Large intestine (tissue), 3 donors: ENCODE results near the gene IL5RA. TPM values are rescaled to one million over a fixed set of nuclear protein-coding genes. Genes with fewer than 3 reads are reported as not detected.

Experiments
- DNase-seq, 2 donors: peaks; one replicate each; pipeline versions ENCODE4 v3.0.0 to v3.0.0-alpha.2; 2013
- H3K27ac ChIP-seq: one replicate; pipeline ENCODE4 v1.5.1; 2013; ENCODE audit warnings: low read length
- H3K27me3 ChIP-seq: 2 replicates; pipeline ENCODE4 v1.6.1; 2013; ENCODE audit warnings: low read length; ENCODE audit not compliant: control insufficient read depth, insufficient read depth
- H3K36me3 ChIP-seq: 2 replicates; pipeline ENCODE4 v1.6.1; 2013; ENCODE audit warnings: low read length; ENCODE audit not compliant: control insufficient read depth, insufficient read depth
- H3K4me1 ChIP-seq: one replicate; pipeline ENCODE4 v1.6.1; 2013; ENCODE audit warnings: low read length; ENCODE audit not compliant: control insufficient read depth, insufficient read depth
- H3K4me3 ChIP-seq: one replicate; pipeline ENCODE4 v1.5.1; 2013; ENCODE audit warnings: low read length
- H3K9me3 ChIP-seq: one replicate; pipeline ENCODE4 v1.6.1; 2013; ENCODE audit warnings: mild to moderate bottlenecking, low read depth, low read length, moderate library complexity; ENCODE audit not compliant: control insufficient read depth
- WGBS: methylation state at CpG from one replicate; pipeline ENCODE4 v1.1.5; 2013; ENCODE audit warnings: low lambda C conversion rate; ENCODE audit not compliant: insufficient coverage; 5-methylcytosine and 5-hydroxymethylcytosine counted together
- polyA plus RNA-seq: library from polyadenylated mRNA; unstranded; fragments of 120-200 nt; gene quantifications from one replicate; pipeline ENCODE4 v1.2.1, GENCODE V29; 2013

The IL5RA gene
- polyA plus RNA-seq, 1 donor, result 0.28 TPM

DNA sequence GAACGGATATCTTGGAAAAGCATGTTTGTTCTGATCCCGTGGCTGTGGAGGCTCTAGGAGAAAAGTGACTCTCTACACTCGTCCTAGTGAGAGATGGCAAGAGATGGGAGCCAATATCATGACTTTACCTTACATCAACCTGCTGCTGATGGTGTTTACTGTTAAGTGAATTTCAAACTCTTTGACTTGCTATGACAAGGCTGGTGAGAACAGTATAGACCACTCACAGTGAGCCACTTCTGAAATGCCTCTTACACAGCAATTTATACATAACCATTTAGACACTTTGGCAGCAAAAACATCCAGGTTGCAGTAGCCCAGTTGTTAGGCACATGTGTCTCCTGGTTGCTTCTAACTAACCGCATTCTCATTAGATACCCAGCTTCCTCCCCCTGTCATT, 43.3 kb downstream of the IL5RA start:
- WGBS, result no CpG with 5 or more reads among the region's 4 CpGs
- Histone ChIP-seq H3K36me3 (no peaks in the 10 kb centered on the region), H3K4me3 (no peak overlapping the region), H3K27me3 (no peaks in the 10 kb centered on the region), H3K27ac (no peak overlapping the region), H3K4me1 (no peaks in the 10 kb centered on the region), H3K9me3 (no peaks in the 10 kb centered on the region)
- no peak for DNase-seq

GRCh38 chr3:3066378-3066777, 43.8 kb downstream of the IL5RA start:
- Histone ChIP-seq H3K27ac (no peak overlapping the region), H3K27me3 (no peaks in the 10 kb centered on the region), H3K4me1 (no peaks in the 10 kb centered on the region), H3K4me3 (no peak overlapping the region), H3K9me3 (no peaks in the 10 kb centered on the region), H3K36me3 (no peaks in the 10 kb centered on the region)
- DNase-seq, result no peak
- no CpG with 5 or more reads among the region's 2 CpGs for WGBS

- no peaks in the 10 kb centered on the region for H3K9me3 ChIP-seq
- DNase-seq, result no peak
- 71% methylated on average over 2 of the region's 2 CpGs for WGBS
Measured at GRCh38 chr3:3065876-3066275, 44.3 kb downstream of the IL5RA start.

DNA sequence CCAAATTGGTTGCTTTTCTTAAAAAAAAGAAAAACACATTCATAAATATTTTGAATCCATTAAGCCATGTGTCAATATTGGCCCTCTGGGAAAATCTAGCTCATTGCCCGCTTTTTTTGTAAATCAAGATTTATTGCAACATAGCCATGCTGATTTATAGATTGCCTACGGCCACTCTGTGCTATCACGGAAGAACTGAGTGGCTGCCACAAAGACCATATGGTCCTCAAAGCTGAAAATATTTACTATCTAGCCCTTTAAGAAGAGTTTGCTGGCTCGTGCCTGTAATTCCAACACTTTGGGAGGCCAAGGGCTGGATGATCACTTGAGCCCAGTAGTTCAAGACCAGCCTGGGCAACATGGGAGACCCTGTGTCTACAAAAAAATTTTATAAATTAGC, 45.9 kb downstream of the IL5RA start:
- no peaks in the 10 kb centered on the region for H3K36me3 ChIP-seq
- no CpG with 5 or more reads among the region's 4 CpGs for WGBS
- H3K27ac ChIP-seq, result no peak overlapping the region
- H3K4me1 ChIP-seq, result no peaks in the 10 kb centered on the region
- DNase-seq, result no peak
- no peaks in the 10 kb centered on the region for H3K9me3 ChIP-seq
- H3K27me3 ChIP-seq, result no peaks in the 10 kb centered on the region
- H3K4me3 ChIP-seq, result no peak overlapping the region

More at GRCh38 chr3:3065876-3066275, 44.3 kb downstream of the IL5RA start:
- H3K4me3 ChIP-seq, result no peak overlapping the region
- no peaks in the 10 kb centered on the region for H3K27me3 ChIP-seq
- H3K27ac ChIP-seq, result no peak overlapping the region
- no peaks in the 10 kb centered on the region for H3K4me1 ChIP-seq
- H3K36me3 ChIP-seq, result no peaks in the 10 kb centered on the region

DNA sequence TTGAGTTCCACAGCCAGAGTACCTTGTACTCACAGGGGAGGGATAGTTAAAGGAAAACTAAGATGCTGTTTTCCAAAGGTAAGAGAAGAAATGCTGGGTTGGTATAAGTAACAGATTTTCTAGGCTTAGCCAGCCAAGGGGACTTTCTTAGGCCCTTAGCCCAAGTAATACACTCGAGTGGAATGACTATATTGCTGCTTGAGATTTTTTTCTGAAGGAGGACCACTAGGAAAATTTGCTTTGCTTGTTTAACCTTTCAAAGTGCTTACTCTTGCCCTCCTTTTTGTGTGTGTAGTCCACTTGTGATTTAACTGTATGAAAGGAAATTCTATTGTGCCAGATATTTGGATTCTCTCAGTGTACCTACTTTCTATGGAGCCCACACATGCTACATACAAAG, 50.5 kb downstream of the IL5RA start:
- H3K36me3 ChIP-seq, result no peaks in the 10 kb centered on the region
- no peaks in the 10 kb centered on the region for H3K27me3 ChIP-seq
- no peak overlapping the region for H3K4me3 ChIP-seq
- no peaks in the 10 kb centered on the region for H3K9me3 ChIP-seq
- no CpG with 5 or more reads among the region's 1 CpG for WGBS
- H3K27ac ChIP-seq, result no peak overlapping the region
- H3K4me1 ChIP-seq, result no peaks in the 10 kb centered on the region
- no peak for DNase-seq

DNA sequence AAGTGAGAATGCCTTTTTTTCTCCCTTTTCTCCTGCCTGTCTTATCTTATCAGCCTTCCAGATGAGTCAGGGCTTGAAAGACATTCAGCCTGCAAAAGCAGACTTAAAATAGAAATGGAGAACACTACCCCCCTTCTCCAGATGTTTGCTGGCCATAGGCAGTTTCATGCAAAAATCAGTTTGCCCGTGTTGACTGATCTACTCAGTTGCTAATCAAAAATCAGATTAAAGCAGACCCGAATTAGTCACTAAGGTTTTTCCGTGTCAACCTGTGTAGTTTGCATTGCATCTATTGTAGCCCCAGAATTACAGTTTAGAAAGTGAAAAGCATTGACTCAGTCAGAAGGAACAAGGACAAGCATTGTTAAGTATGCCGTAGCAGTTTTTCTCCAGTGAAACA, 56.2 kb downstream of the IL5RA start:
- H3K27ac ChIP-seq, result no peak overlapping the region
- no peaks in the 10 kb centered on the region for H3K9me3 ChIP-seq
- WGBS, result no CpG with 5 or more reads among the region's 4 CpGs
- no peaks in the 10 kb centered on the region for H3K27me3 ChIP-seq
- peak in 1 of 2 donors; percentile 5 for DNase-seq
- H3K4me1 ChIP-seq, result no peaks in the 10 kb centered on the region
- H3K36me3 ChIP-seq, result no peaks in the 10 kb centered on the region
- H3K4me3 ChIP-seq, result no peak overlapping the region

DNA sequence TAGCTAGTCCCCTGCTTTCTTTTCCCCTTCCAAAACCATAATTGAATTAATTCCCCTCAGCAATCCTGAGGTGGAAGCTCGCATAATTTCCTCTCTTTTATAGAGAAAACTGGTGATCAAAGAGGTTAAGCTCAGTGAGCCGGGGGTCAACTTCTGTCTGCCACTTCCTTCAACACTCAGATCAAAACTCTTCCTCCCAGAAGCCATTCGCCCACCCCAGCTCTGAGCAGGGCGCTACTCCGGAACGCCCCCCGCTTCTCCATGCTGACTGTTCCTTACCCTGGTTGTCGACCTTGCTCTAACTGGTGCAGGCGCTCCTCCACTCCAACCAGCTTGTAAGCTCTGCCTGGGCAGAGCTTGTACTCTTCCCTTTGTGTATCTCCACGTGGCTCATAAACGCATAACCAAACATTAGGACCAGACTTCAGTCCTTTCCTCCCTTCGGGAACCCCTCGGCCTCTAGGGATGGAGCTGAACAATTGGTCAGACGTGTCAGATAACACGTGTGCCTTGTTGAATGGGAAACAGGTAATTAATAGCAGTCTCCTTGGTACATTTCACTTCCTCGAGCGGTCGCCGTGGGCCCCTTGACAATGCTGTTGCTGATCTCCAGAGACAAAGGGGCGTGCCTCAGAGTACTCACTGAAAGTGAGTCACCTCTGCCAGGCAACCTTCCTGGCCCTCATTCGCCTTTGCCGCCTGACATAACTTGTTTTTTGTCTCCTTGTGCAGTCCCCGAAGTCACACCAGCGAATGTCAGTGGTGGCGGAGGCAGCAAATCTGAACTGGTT, 71.8 kb downstream of the IL5RA start:
- peak in 1 of 2 donors; percentile 9 for DNase-seq
- Histone ChIP-seq H3K9me3 (no peaks in the 10 kb centered on the region), H3K27ac (no peak overlapping the region), H3K4me3 (no peak overlapping the region), H3K36me3 (no peaks in the 10 kb centered on the region), H3K27me3 (no peaks in the 10 kb centered on the region), H3K4me1 (no peaks in the 10 kb centered on the region)
- WGBS, result 93% methylated on average over 3 of the region's 25 CpGs

- Histone ChIP-seq H3K4me3 (no peak overlapping the region), H3K27me3 (no peaks in the 10 kb centered on the region), H3K4me1 (no peaks in the 10 kb centered on the region), H3K36me3 (no peaks in the 10 kb centered on the region), H3K27ac (no peak overlapping the region), H3K9me3 (no peaks in the 10 kb centered on the region)
- 91% methylated on average over 7 of the region's 13 CpGs for WGBS
- DNase-seq, result no peak
Measured at GRCh38 chr3:3037156-3037555, 73.0 kb downstream of the IL5RA start.

GRCh38 chr3:3031326-3031725, 78.8 kb downstream of the IL5RA start:
- Histone ChIP-seq H3K4me3 (no peak overlapping the region), H3K36me3 (no peaks in the 10 kb centered on the region), H3K4me1 (no peaks in the 10 kb centered on the region), H3K9me3 (no peaks in the 10 kb centered on the region), H3K27me3 (no peaks in the 10 kb centered on the region), H3K27ac (no peak overlapping the region)
- DNase-seq, result peak in 1 of 2 donors; percentile 4
- 93% methylated on average over 2 of the region's 4 CpGs for WGBS

DNA sequence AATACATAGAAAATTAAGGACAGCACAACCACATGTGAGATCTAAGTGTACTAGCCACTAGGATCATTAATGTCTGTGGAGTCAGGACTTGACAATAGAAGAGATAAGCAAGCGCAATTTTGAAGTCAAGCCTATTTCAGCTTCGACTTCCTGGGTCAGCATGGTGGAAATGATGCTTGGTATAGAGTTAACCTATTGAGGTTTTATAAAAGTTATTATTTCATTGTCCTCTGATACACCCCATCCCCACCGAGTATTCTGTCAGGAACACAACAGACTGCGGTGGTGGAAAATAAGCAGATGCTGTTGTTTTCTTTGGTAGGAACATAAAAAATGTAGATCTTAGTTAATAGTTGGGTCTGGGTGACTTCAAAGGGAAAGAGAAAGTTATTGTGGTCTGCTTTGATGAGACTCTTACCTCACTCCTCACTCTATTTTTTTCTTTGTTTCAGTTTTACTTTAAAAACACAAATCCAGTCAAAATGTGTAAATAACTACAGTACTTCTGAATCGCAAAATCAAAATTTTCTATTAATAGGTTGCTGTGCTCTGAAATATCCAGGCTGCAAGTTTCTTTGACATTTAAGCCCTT, 82.1 kb downstream of the IL5RA start:
- no peak for DNase-seq
- H3K27ac ChIP-seq, result no peak overlapping the region
- no peaks in the 10 kb centered on the region for H3K36me3 ChIP-seq
- H3K4me1 ChIP-seq, result no peaks in the 10 kb centered on the region
- H3K9me3 ChIP-seq, result no peaks in the 10 kb centered on the region
- no peaks in the 10 kb centered on the region for H3K27me3 ChIP-seq
- no peak overlapping the region for H3K4me3 ChIP-seq
- whole genome bisulfite sequencing, result 78% methylated on average over 4 of the region's 5 CpGs
